Measurements from ENCODE around the gene CORO7.
"Not testable (repeated sequence)": the region's sequence is repeated elsewhere in the genome, so short reads cannot be mapped to it uniquely, and the experiment has no call there.

The CORO7 gene

GRCh38 chr16:4347010-4347409 is 69.4 kb downstream of the CORO7 start:
- no peak for TF ChIP-seq GATA1 (IDR thresholded peaks at IDR 0.05; ENCODE audit: low read depth, low read length)
- no peak for TF ChIP-seq POLR2A (IDR thresholded peaks at IDR 0.05; ENCODE audit: low read length)
- no peak for DNase-seq

DNA sequence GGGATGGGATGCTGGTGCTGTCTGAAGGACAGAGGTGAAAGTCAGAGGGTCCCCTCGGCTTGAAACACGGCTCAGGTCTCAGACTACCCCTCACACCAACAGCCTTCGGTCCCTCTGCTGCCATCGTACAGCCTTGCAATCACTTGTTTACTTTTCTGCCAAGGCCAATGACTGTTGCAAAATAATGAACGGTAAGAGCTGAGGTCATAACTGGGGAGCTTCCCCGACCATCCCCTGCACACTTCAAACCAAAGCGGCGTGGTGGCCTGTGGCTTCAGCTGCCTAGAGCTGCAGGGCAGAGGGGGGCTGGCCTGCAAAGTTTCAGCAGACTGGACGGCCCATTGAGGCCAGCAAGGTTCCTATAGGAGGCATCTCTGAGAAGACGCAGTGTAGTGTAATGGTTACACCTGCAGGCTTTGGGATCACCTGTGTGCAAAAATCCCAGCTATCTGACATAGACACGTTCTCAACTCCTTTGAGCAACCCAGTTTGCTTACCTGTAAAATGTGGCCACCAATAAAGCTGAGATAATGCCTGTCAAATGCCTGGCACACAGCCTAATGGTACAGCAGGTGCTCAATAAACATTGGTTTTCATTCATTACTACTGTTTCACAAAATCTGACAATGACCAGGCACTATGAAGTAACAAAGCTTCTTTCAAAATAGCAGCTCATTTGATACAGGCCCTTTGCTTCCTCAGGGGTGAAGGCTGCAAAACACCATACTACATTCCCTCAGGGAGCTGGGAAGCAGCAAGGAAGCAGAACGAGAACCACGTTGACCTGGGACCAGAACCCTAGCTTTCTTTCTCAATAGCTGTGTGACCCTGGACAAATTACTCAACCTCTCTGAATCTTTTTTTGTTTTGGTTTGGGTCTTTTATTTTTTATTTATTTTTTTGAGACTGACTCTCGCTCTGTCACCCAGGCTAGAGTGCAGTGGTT is 70.3 kb downstream of the CORO7 start:
- TF ChIP-seq GATA1 (IDR thresholded peaks at IDR 0.05; ENCODE audit: low read depth, low read length): no peak
- no peak for TF ChIP-seq POLR2A (IDR thresholded peaks at IDR 0.05; ENCODE audit: low read length)
- peak; percentile 28 to 51 for DNase-seq

DNA sequence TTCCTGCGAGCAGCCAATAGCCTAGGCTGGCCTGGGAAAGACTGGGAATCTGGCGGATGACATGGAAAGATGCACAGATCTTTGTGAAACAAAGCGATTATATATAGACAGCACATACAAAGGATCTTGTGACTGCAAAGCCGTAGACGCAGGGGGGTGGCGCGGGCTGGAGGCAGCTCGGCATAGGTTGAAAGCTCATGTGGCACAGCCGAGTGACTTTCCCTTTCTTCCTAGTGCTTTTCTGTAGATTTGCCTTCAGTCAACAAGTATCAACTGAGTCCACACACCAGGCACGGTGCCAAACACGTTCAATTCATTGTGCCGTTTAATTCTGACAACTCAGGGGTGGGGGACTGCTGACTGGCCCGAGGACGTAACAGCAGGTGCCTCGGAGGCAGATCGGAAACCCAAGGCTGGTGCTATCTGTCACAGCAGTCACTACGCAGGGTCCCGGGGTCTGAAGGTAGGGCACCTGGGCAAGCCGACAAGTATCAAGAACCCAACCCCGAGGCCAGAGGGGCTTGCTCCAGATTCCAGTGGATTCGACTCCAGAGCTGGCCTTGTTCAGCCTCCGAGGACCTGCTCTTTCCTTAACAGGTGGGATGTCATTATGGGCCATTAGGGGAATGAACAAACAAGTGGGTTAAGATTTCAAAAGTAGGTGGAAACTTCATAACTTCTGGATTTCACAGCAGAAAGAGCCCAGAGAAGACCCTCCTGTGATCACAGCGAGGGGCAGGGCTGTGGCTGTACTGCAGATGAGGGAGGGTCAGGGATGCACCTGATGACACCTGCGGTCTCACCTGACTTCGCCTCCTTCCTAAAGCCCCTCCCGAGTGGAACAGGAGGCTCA is 71.2 kb downstream of the CORO7 start:
- DNase-seq: peak in 1 of 2 experiments; percentile 39

DNA sequence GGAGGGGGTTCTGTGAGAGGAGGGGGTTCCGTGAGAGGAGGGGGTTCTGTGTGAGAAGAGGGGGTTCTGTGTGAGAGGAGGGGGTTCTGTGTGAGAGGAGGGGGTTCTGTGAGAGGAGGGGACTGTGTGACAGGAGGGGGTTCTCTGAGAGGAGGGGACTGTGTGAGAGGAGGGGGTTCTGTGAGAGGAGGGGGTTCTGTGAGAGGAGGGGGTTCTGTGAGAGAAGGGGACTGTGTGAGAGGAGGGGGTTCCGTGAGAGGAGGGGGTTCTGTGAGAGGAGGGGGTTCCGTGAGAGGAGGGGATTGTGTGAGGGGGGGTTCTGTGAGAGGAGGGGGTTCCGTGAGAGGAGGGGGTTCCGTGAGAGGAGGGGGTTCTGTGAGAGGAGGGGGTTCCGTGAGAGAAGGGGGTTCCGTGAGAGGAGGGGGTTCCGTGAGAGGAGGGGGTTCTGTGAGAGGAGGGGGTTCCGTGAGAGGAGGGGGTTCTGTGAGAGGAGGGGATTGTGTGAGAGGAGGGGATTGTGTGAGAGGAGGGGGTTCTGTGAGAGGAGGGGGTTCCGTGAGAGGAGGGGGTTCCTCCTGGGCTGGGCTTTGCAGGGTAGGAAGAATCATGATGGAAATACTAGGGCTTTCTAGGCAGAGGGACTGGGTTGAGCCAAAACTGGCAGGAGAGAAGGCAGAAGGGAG is 72.0 kb downstream of the CORO7 start:
- not testable (repeated sequence) for DNase-seq

More for the DNA sequence above, 71.2 kb downstream of the CORO7 start:
- TF ChIP-seq GATA1 (IDR thresholded peaks at IDR 0.05; ENCODE audit: low read depth, low read length): no peak
- TF ChIP-seq POLR2A (IDR thresholded peaks at IDR 0.05; ENCODE audit: low read length): no peak

DNA sequence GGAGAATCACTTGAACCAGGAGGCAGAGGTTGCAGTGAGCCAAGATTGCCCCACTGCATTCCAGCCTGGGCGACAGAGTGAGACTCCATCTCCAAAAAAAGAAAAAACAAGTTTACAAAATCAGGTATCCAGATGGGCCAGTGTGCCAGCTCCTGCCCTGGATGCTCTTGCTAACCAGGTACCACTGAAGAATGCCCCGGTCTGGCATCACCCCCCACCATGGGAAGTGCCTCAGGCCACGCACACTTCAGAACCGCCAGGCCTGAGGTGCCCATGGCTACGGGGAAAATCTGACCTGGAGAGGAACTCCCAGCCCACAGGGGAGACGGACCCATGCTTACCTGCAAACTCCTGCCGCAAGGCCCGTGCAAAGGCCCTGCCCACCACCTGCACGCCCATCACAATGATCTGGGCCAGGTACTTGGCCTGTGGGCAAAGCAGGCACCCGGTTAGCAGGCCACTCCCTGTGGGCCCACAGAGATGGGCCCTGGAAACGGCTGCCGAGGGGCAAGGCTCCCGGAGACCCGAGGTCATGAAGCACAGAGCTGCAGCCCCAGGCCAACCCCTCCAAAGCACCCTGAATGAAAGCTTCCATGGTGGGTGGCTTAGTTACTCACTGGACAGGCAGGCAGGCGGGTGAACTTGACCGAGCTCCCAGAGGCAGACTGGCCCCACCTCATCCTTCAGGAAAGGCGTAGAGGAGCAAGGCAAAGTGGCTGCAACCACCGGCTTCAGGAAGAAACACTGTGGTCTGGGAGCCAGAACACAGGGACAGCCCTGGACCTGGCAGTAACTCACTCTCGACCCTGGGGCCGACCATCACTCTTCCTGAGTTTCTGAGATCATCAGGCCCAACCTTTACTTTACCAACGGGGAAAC is 73.3 kb downstream of the CORO7 start:
- DNase-seq: no peak
- no peak for TF ChIP-seq GATA1 (IDR thresholded peaks at IDR 0.05; ENCODE audit: low read depth, low read length)
- no peak for TF ChIP-seq POLR2A (IDR thresholded peaks at IDR 0.05; ENCODE audit: low read length)

- TF ChIP-seq GATA1 (IDR thresholded peaks at IDR 0.05; ENCODE audit: low read depth, low read length) (no peak), POLR2A (IDR thresholded peaks at IDR 0.05; ENCODE audit: low read length) (no peak)
- DNase-seq: no peak
These were observed 75.1 kb downstream of the CORO7 start for GRCh38 chr16:4341250-4341649.

DNA sequence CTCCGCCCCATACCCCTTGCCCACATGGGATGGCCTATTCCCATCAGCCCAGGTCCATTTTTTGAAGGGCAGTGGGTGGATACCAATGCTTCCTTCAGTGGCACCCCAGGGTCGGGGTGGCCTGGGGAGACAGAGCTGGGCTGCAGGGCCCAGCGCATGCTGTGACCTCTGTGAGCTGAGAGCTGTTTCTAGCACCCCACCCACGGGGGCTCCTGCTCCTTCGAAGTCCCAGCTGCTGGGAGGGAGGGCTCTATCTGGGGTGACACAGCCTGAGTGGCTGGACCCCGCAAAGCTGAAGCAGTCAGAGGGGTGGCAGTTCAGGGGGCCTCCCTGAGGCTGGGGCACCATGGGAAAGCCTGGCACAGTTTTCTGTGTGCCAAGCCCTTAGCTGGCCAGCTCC is 76.0 kb downstream of the CORO7 start:
- TF ChIP-seq GATA1 (IDR thresholded peaks at IDR 0.05; ENCODE audit: low read depth, low read length) (no peak), POLR2A (IDR thresholded peaks at IDR 0.05; ENCODE audit: low read length) (no peak)
- no peak for DNase-seq

DNA sequence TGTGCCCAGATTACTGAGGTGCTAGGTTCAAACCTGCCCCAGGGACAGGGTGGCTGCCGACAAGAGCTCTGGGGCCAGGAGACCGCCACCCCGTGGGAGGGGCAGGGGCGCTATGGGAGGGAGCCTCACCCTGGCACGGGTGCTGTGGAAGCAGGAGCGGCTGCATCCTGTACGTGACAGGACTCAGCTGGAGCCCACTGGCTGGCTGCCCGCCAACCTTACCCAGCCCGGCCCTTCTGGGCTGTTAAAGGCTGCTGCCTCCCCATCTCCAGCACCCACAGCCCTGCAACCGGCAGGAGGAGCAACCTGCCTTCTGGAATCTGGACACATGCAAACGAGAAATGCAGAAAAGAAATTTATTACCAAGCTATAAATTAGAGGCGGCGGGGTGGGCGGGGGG is 76.5 kb downstream of the CORO7 start:
- peak in 1 of 2 experiments; percentile 20 for DNase-seq
- TF ChIP-seq GATA1 (IDR thresholded peaks at IDR 0.05; ENCODE audit: low read depth, low read length) (no peak), POLR2A (IDR thresholded peaks at IDR 0.05; ENCODE audit: low read length) (no peak)

GRCh38 chr16:4339455-4339854 is 76.9 kb downstream of the CORO7 start:
- no peak for TF ChIP-seq GATA1 (IDR thresholded peaks at IDR 0.05; ENCODE audit: low read depth, low read length)
- TF ChIP-seq POLR2A (IDR thresholded peaks at IDR 0.05; ENCODE audit: low read length): no peak
- DNase-seq: no peak

- TF ChIP-seq GATA1 (IDR thresholded peaks at IDR 0.05; ENCODE audit: low read depth, low read length): no peak
- no peak for TF ChIP-seq POLR2A (IDR thresholded peaks at IDR 0.05; ENCODE audit: low read length)
- DNase-seq: no peak
These were observed 77.6 kb downstream of the CORO7 start for GRCh38 chr16:4338712-4339299.

DNA sequence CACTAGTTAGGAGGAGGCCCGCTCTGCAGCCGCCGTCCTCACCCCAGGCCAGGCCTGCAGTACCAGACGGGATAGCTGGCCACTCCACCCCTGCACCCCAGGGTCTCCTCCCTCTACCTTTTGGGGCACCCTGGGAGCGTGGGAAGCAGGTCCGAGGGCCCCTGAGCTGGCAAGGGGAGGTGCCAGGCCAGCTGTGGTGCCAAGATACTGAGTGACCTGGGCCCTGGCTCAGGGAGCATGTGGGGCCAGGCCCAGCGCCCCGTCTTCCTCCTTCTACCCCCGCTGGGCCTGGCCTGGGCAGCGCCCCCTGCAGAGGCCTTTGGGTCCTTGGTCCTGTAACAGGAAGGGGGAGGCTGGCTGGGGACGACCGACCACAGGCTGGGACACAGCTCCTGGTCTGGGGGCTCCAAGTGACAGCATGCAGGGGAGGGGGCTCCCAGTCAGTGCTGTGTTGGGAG is 78.2 kb downstream of the CORO7 start:
- DNase-seq: no peak
- no peak for TF ChIP-seq GATA1 (IDR thresholded peaks at IDR 0.05; ENCODE audit: low read depth, low read length)
- no peak for TF ChIP-seq POLR2A (IDR thresholded peaks at IDR 0.05; ENCODE audit: low read length)

DNA sequence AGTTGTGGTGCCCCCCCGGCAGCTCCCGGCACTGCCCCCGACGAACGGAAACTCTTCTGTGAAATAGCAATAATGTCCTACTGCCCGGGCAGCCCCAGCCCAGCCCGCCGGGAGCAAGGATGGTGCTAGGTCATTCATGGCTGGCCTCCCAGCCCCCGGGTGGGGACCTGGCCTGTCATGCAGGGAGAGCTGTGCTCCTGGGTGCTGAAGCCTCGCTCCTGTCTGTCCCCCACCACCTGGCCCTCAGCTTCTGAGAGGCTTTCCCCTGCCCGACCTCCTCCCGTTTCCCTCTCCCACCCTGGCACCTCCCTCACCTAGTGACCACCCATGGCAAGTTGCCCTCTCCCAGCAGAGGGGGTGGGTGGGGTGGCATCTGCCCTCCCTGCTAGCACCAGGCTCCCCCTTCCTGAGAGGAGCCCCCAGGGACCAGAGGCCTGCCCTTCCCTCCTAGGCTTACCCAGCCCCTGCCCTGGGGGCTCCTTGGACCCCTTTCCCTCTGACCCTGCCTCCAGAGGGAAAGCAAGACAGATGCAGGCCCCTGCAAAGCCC is 78.8 kb downstream of the CORO7 start:
- no peak for DNase-seq
- no peak for TF ChIP-seq GATA1 (IDR thresholded peaks at IDR 0.05; ENCODE audit: low read depth, low read length)
- no peak for TF ChIP-seq POLR2A (IDR thresholded peaks at IDR 0.05; ENCODE audit: low read length)

Measured in erythroblast (primary cell).